HG03439 (cell line): ENCODE data around the gene SLC30A10.
"Not testable (repeated sequence)": the region's sequence is repeated elsewhere in the genome, so short reads cannot be mapped to it uniquely, and the experiment has no call there.

Experiments used
- ATAC-seq: cut with Tn5 transposase; IDR thresholded peaks from one replicate; pipeline ENCODE4 v1.9.1; 2021; ENCODE audit warnings: mild to moderate bottlenecking, moderate library complexity; ENCODE audit not compliant: unreplicated experiment

Gene SLC30A10

GRCh38 chr1:219897914-219898313 lies 30.4 kb downstream of the SLC30A10 start:
- ATAC-seq: no peak

DNA sequence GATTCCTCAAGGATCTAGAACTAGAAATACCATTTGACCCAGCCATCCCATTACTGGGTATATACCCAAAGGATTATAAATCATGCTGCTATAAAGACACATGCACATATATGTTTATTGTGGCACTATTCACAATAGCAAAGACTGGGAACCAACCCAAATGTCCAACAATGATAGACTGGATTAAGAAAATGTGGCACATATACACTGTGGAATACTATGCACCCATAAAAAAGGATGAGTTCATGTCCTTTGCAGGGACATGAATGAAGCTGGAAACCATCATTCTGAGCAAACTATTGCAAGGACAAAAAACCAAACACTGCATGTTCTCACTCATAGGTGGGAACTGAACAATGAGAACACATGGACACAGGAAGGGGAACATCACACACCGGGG lies 36.1 kb downstream of the SLC30A10 start:
- not testable (repeated sequence) for ATAC-seq

- not testable (repeated sequence) for ATAC-seq
Observed at GRCh38 chr1:219891846-219892245, 36.5 kb downstream of the SLC30A10 start.

- ATAC-seq: not testable (repeated sequence)
Observed at GRCh38 chr1:219888667-219889066, 39.7 kb downstream of the SLC30A10 start.

- ATAC-seq: no peak
Observed at GRCh38 chr1:219885680-219886079, 42.7 kb downstream of the SLC30A10 start.

DNA sequence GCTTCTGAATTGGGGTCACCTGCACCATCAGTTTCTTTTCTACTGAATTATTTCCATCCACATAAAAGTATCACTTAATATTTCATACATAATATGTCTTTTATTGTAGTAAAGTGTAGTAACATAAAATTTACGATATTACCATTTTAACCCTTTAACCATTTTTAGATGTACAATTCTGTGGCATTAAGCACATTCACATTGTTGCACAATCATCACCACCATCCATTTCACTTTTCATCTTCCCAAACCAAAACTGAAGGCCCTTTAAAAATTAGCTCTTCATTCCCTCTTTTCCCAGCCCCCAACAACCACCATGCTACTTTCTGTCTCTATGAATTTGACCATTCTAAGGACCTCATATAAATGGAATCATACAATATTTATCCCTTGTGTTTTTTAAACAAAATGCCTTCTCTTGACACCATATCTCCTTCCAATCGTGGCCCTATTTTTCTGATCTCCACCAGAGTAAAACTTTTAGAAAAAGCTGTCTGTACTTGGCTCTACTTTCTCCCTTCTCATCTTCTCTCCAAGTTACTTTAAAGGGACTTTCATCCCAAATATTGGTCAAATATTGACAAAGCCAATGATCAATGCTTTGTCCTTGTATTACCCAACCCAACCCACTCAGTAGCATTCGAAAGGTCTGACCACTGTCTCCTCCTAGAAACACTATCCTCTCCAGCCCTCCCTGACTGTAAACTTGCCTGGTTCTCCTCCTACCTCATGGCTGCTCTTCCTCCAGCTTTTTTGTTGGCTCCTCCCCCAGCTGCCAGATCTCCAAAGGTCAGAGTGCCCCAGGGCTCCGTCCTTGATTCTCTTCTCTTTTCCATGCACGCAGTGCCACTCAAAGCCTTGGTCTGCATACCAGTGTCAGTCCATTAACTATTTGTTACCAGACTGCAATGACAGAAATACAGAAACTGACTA lies 44.7 kb downstream of the SLC30A10 start:
- no peak for ATAC-seq

GRCh38 chr1:219882755-219883154 lies 45.6 kb downstream of the SLC30A10 start:
- ATAC-seq: no peak

- ATAC-seq: no peak
Observed at GRCh38 chr1:219882096-219882495, 46.3 kb downstream of the SLC30A10 start.

DNA sequence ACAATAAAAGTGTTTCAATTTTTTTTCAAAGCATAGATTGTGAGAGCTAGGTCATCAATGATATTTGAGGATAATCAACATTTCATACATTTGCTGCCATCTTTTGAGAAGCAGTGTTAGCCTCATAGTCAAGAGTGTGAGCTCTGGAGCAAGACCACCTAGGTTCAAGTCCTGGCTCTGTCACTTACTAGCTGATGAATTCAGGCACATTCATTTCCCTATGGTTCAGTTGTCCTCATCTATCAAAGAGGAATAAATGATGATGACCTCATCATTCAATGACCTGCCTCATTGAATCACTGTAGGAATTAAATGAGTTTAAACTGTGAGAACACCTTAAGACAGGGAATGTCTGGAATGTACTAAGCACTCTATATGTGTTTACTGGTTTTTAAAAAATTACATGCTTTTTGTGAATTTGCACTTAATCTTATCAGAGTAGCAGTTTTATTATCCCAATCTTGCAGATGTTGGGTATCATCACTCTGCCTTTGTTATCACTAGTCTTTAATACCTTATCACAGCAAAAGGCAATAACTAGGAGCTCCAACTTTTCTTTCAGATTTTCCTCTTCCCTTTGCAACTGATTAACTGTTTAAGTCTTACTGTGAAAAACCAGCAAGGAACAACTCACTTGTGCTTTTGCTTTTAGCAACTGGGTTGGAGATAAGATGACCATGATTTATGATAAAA lies 47.4 kb downstream of the SLC30A10 start:
- no peak for ATAC-seq

- ATAC-seq: no peak
Observed at GRCh38 chr1:219876798-219877209, 51.6 kb downstream of the SLC30A10 start.

DNA sequence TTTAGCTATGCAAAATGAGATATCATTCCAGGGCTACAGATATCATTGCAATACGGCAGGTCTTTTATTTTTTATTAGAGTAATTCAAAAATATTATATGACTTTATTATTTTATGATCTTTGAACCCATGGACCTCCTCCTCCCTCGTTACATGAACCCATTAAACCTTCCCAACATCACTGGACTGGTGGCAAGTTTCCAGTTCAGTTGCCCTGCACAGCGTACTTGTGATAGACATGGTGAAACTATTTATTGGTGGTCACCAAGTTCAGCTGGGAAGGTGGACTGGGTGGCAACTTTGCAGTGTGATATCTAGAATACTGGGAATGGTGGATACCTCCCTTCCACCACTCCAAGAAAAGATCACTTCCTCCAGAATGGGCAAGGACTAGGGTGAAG lies 52.5 kb downstream of the SLC30A10 start:
- ATAC-seq: no peak

DNA sequence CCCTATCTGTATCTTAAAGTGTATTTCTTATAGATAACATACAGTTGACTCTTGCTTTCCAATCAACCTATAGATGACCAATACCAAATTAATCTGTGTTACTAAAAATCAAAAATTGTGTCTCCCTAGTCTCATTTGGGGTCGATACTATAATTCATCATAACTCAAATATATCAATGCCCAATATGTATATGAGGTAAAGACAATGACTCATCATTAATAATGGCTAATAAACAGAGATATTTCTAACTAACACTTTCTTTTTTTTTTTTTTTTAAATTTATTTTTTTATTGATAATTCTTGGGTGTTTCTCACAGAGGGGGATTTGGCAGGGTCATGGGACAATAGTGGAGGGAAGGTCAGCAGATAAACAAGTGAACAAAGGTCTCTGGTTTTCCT lies 55.8 kb downstream of the SLC30A10 start:
- ATAC-seq: not testable (repeated sequence)

- ATAC-seq: no peak
Observed at GRCh38 chr1:219871427-219872057, 56.8 kb downstream of the SLC30A10 start.

DNA sequence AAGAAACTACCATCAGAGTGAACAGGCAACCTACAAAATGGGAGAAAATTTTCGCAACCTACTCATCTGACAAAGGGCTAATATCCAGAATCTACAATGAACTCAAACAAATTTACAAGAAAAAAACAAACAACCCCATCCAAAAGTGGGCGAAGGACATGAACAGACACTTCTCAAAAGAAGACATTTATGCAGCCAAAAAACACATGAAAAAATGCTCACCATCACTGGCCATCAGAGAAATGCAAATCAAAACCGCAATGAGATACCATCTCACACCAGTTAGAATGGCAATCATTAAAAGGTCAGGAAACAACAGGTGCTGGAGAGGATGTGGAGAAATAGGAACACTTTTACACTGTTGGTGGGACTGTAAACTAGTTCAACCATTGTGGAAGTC lies 59.7 kb downstream of the SLC30A10 start:
- ATAC-seq: not testable (repeated sequence)
